T-cell (primary cell): ENCODE data around the gene B3GNT4. TPM values are rescaled to one million over a fixed set of nuclear protein-coding genes. Genes with fewer than 3 reads are reported as not detected.
"Not testable (repeated sequence)": the region's sequence is repeated elsewhere in the genome, so short reads cannot be mapped to it uniquely, and the experiment has no call there.

ENCODE experiments used
- ATAC-seq, 4 experiments: fragments of 200-7000 bp in 3 of 4; fragments of 150-1000 bp in 1 of 4; cut with Tn5 transposase; replicated peaks in 1 of 4; 1 replicate in 3 of 4; 2 replicates in 1 of 4; pipeline ENCODE4 v1.10.0; 2021; ENCODE audit warnings: moderate library complexity in 3 of 4, mild to moderate bottlenecking in 2 of 4, moderate number of reproducible peaks in 1 of 4
- CTCF ChIA-PET, 2 donors: fragments of 300-600 bp; sonication (Branson Sonifier 250); formaldehyde crosslinking; loops; one replicate each; lab custom pipeline; 2022; ENCODE audit warnings: antibody characterized with exemption in 2 of 2; lab: Charles Lee
- POLR2A ChIA-PET, 2 donors: fragments of 300-600 bp; sonication (Branson Sonifier 250); formaldehyde crosslinking; loops; one replicate each; lab custom pipeline; 2022; ENCODE audit warnings: antibody characterized with exemption in 2 of 2; lab: Charles Lee
- DNase-seq, 35 experiments: peaks; one replicate each; pipeline versions ENCODE4 v3.0.0 to v3.0.0-alpha.2; 2013 to 2023
- H3K27ac ChIP-seq: one replicate; pipeline ENCODE4 v1.5.1; 2013; ENCODE audit warnings: low read length
- H3K27me3 ChIP-seq, 2 experiments: replicated peaks in 1 of 2; 1 replicate in 1 of 2; 2 replicates in 1 of 2; pipeline versions ENCODE4 v1.6.1 to v1.7.0; 2013; ENCODE audit warnings: low read length in 1 of 2, mixed read lengths in 1 of 2; ENCODE audit not compliant: control insufficient read depth in 2 of 2, insufficient read depth in 2 of 2; ENCODE audit errors: extremely low read depth in 1 of 2
- H3K36me3 ChIP-seq, 2 donors: 1 replicate in 1 of 2; 2 replicates in 1 of 2; pipeline versions ENCODE4 v1.6.1 to v1.7.0; 2013; ENCODE audit warnings: low read length in 1 of 2; ENCODE audit not compliant: control insufficient read depth in 2 of 2, insufficient read depth in 1 of 2; ENCODE audit errors: extremely low read depth in 1 of 2
- H3K4me1 ChIP-seq, 2 experiments: 1 replicate in 1 of 2; 2 replicates in 1 of 2; pipeline versions ENCODE4 v1.6.1 to v1.7.0; 2013; ENCODE audit warnings: low read length in 2 of 2, mixed read lengths in 1 of 2; ENCODE audit not compliant: insufficient read depth in 2 of 2, control insufficient read depth in 1 of 2; ENCODE audit errors: extremely low read depth in 1 of 2
- H3K4me3 ChIP-seq, 2 donors: 1 replicate in 1 of 2; 2 replicates in 1 of 2; pipeline versions ENCODE4 v1.5.1 to v1.7.0; 2013; ENCODE audit warnings: mild to moderate bottlenecking in 2 of 2, low read length in 1 of 2, moderate library complexity in 1 of 2; ENCODE audit not compliant: control insufficient read depth in 1 of 2; ENCODE audit errors: extremely low read depth in 1 of 2
- H3K9me3 ChIP-seq: 2 replicates; pipeline ENCODE4 v1.7.0; 2013
- H3K27ac Mint-ChIP-seq, 2 donors: one replicate each; pipeline ENCODE4 v1.8.0; 2020 to 2021; ENCODE audit warnings: mild to moderate bottlenecking in 2 of 2, mixed read lengths in 2 of 2
- H3K27me3 Mint-ChIP-seq, 2 donors: one replicate each; pipeline ENCODE4 v1.8.0; 2021 to 2022; ENCODE audit warnings: mixed read lengths in 2 of 2
- H3K36me3 Mint-ChIP-seq: one replicate; pipeline ENCODE4 v1.8.0; 2021; ENCODE audit warnings: mixed read lengths
- H3K4me1 Mint-ChIP-seq, 3 donors: one replicate each; pipeline ENCODE4 v1.8.0; 2020 to 2022; ENCODE audit warnings: mixed read lengths in 3 of 3, mild to moderate bottlenecking in 1 of 3
- H3K4me3 Mint-ChIP-seq, 3 donors: one replicate each; pipeline ENCODE4 v1.8.0; 2020 to 2022; ENCODE audit warnings: mild to moderate bottlenecking in 3 of 3, mixed read lengths in 3 of 3, moderate library complexity in 3 of 3
- H3K9me3 Mint-ChIP-seq, 3 donors: one replicate each; pipeline ENCODE4 v1.8.0; 2020 to 2022; ENCODE audit warnings: mixed read lengths in 3 of 3
- WGBS: methylation state at CpG from one replicate; pipeline ENCODE4 v1.1.5; 2013; ENCODE audit warnings: missing lambda C conversion rate; ENCODE audit not compliant: insufficient coverage; 5-methylcytosine and 5-hydroxymethylcytosine counted together
- total RNA-seq, 35 experiments: library from RNA in 6 of 35; stranded (reverse) in 6 of 35; fragments of 120-200 nt in 1 of 35; gene quantifications; one replicate each; pipeline versions ENCODE4 v1.2.1 to v1.2.4 and lab custom pipeline; 2013 to 2026

The B3GNT4 gene
- total RNA-seq, 5 donors from 2014 or later (not counting 1 experiment from before 2014, with no cell fraction given), result 0.35 to 1.4 (median 0.88) TPM; not detected in 1

- H3K27me3 ChIP-seq, result peaks cover 2 to 48% of the 10 kb centered on the region in 2 experiments
- Mint-ChIP-seq H3K9me3 (no peaks in the 10 kb centered on the region), H3K27ac (no peak overlapping the region), H3K4me1 (peaks cover 10 to 17% (median 15%) of the 10 kb centered on the region in 3 donors), H3K36me3 (no peaks in the 10 kb centered on the region), H3K4me3 (peak overlapping the region in 1 of 3 donors; percentile 79), H3K27me3 (peaks cover 8 to 18% of the 10 kb centered on the region in 2 donors)
- H3K36me3 ChIP-seq, result peaks cover under 1 to 2% of the 10 kb centered on the region in 2 donors
- DNase-seq (no peak), ATAC-seq (no peak)
- POLR2A ChIA-PET, result no interaction called here
- CTCF ChIA-PET, result no interaction called here
- peaks cover 7 to 16% of the 10 kb centered on the region in 2 experiments for H3K4me1 ChIP-seq
- WGBS, result 87% methylated on average over 5 of the region's 6 CpGs
- H3K27ac ChIP-seq, result no peak overlapping the region
- no peaks in the 10 kb centered on the region for H3K9me3 ChIP-seq
- no peak overlapping the region for H3K4me3 ChIP-seq
Observed at GRCh38 chr12:122202017-122202416, 1.5 kb upstream of the B3GNT4 start.

- POLR2A ChIA-PET, DNase-seq: not testable (repeated sequence)
- CTCF ChIA-PET, result interaction anchor here in 1 of 2 donors (0.5 to 0.6 kb wide), 3 partner anchors 196 to 1076 kb away, joined by 3 to 5 read pairs (median 4); no protein-coding TSS in a partner anchor
Observed at GRCh38 chr12:122202811-122203210, 698 bp upstream of the B3GNT4 start.

GRCh38 chr12:122204167-122205052 lies 901 bp downstream of the B3GNT4 start:
- peak overlapping the region; percentile 15 to 62 for H3K4me3 ChIP-seq
- DNase-seq, result peak in 11 of 35 experiments; percentile 15 to 49 (median 33)
- Mint-ChIP-seq H3K9me3 (no peaks in the 10 kb centered on the region), H3K27ac (peak overlapping the region in 1 of 2 donors; percentile 61), H3K4me1 (peaks cover 10 to 17% (median 15%) of the 10 kb centered on the region in 3 donors), H3K27me3 (peaks cover 8% of the 10 kb centered on the region in 2 donors), H3K4me3 (peak overlapping the region; percentile 56 to 71 (median 62)), H3K36me3 (peaks cover 12% of the 10 kb centered on the region)
- H3K9me3 ChIP-seq, result no peaks in the 10 kb centered on the region
- ATAC-seq, result peak; percentile 20 to 43 (median 26)
- CTCF ChIA-PET, result interaction anchor here (0.6 kb wide), 2 partner anchors 15 to 169 kb away, joined by 3 to 4 read pairs; no protein-coding TSS in a partner anchor
- H3K27ac ChIP-seq, result no peak overlapping the region
- H3K27me3 ChIP-seq, result peaks cover 2 to 39% of the 10 kb centered on the region in 2 experiments
- WGBS, result 7% methylated on average over 54 of the region's 71 CpGs
- peaks cover 11 to 20% of the 10 kb centered on the region in 2 donors for H3K36me3 ChIP-seq
- peaks cover 7 to 16% of the 10 kb centered on the region in 2 experiments for H3K4me1 ChIP-seq
- POLR2A ChIA-PET, result interaction anchor here (0.6 to 0.7 kb wide), 4 partner anchors 27 to 485 kb away, joined by 4 to 10 read pairs (median 4); no protein-coding TSS in a partner anchor

More at GRCh38 chr12:122202811-122203210, 698 bp upstream of the B3GNT4 start:
- peaks cover 7 to 16% of the 10 kb centered on the region in 2 experiments for H3K4me1 ChIP-seq
- not testable (repeated sequence) for H3K36me3 Mint-ChIP-seq, H3K9me3 Mint-ChIP-seq, H3K36me3 ChIP-seq, H3K27ac ChIP-seq, ATAC-seq, H3K9me3 ChIP-seq, H3K27ac Mint-ChIP-seq
- peaks cover 8 to 12% of the 10 kb centered on the region in 2 donors for H3K27me3 Mint-ChIP-seq
- WGBS, result 80% methylated on average over 9 of the region's 19 CpGs
- H3K4me3 ChIP-seq, result peak overlapping the region; percentile 58 to 77
- H3K27me3 ChIP-seq, result peaks cover 2 to 48% of the 10 kb centered on the region in 2 experiments
- peak overlapping the region; percentile 75 to 82 (median 79) for H3K4me3 Mint-ChIP-seq
- H3K4me1 Mint-ChIP-seq, result peaks cover 10 to 17% (median 15%) of the 10 kb centered on the region in 3 donors

- Mint-ChIP-seq H3K27me3 (peaks cover under 1 to 2% of the 10 kb centered on the region in 2 donors), H3K4me3 (peak overlapping the region; percentile 56 to 71 (median 62)), H3K9me3 (no peaks in the 10 kb centered on the region), H3K36me3 (peaks cover 17% of the 10 kb centered on the region), H3K4me1 (peaks cover 10 to 17% (median 15%) of the 10 kb centered on the region in 3 donors), H3K27ac (peak overlapping the region; percentile 44 to 50)
- ATAC-seq (no peak), DNase-seq (no peak)
- ChIA-PET CTCF (interaction anchor here in 1 of 2 donors (0.7 kb wide), 1 partner anchor 62 kb away, joined by 3 read pairs; no protein-coding TSS in a partner anchor), POLR2A (interaction anchor here in 1 of 2 donors (0.6 kb wide), 1 partner anchor 61 kb away, joined by 10 read pairs; no protein-coding TSS in a partner anchor)
- Histone ChIP-seq H3K27ac (no peak overlapping the region), H3K9me3 (no peaks in the 10 kb centered on the region), H3K4me3 (no peak overlapping the region), H3K27me3 (peaks cover 2 to 31% of the 10 kb centered on the region in 2 experiments), H3K4me1 (peaks cover 7 to 16% of the 10 kb centered on the region in 2 experiments), H3K36me3 (peaks cover 11 to 27% of the 10 kb centered on the region in 2 donors)
- 74% methylated on average over 18 of the region's 23 CpGs for WGBS
Observed at GRCh38 chr12:122205053-122205925, 1.8 kb downstream of the B3GNT4 start.

- H3K27me3 ChIP-seq, result peaks cover 2 to 21% of the 10 kb centered on the region in 2 experiments
- peak overlapping the region in 1 of 2 donors; percentile 44 for H3K27ac Mint-ChIP-seq
- CTCF ChIA-PET, result interaction anchor here in 1 of 2 donors (0.7 kb wide), 1 partner anchor 61 kb away, joined by 3 read pairs; no protein-coding TSS in a partner anchor
Observed at GRCh38 chr12:122206111-122206881, 2.8 kb downstream of the B3GNT4 start.

More at GRCh38 chr12:122206111-122206881, 2.8 kb downstream of the B3GNT4 start:
- 87% methylated on average over 20 of the region's 27 CpGs for WGBS
- Histone ChIP-seq H3K27ac (no peak overlapping the region), H3K4me3 (no peak overlapping the region), H3K4me1 (peaks cover 7 to 16% of the 10 kb centered on the region in 2 experiments), H3K9me3 (no peaks in the 10 kb centered on the region), H3K36me3 (peaks cover 15 to 37% of the 10 kb centered on the region in 2 donors)
- peaks cover 10 to 17% (median 15%) of the 10 kb centered on the region in 3 donors for H3K4me1 Mint-ChIP-seq
- H3K36me3 Mint-ChIP-seq, result peaks cover 20% of the 10 kb centered on the region
- ATAC-seq (no peak), DNase-seq (peak in 1 of 35 experiments; percentile 6)
- no peaks in the 10 kb centered on the region for H3K9me3 Mint-ChIP-seq
- POLR2A ChIA-PET, result interaction anchor here in 1 of 2 donors (0.5 kb wide), 1 partner anchor 60 kb away, joined by 5 read pairs; no protein-coding TSS in a partner anchor
- peaks cover 0 to 2% of the 10 kb centered on the region in 2 donors for H3K27me3 Mint-ChIP-seq
- peak overlapping the region in 1 of 3 donors; percentile 8 for H3K4me3 Mint-ChIP-seq
